Measurements from ENCODE around the gene MCRIP2.
A peak's percentile ranks its signal among the peaks of the same experiment; 100 is the strongest.

Gene MCRIP2

DNA sequence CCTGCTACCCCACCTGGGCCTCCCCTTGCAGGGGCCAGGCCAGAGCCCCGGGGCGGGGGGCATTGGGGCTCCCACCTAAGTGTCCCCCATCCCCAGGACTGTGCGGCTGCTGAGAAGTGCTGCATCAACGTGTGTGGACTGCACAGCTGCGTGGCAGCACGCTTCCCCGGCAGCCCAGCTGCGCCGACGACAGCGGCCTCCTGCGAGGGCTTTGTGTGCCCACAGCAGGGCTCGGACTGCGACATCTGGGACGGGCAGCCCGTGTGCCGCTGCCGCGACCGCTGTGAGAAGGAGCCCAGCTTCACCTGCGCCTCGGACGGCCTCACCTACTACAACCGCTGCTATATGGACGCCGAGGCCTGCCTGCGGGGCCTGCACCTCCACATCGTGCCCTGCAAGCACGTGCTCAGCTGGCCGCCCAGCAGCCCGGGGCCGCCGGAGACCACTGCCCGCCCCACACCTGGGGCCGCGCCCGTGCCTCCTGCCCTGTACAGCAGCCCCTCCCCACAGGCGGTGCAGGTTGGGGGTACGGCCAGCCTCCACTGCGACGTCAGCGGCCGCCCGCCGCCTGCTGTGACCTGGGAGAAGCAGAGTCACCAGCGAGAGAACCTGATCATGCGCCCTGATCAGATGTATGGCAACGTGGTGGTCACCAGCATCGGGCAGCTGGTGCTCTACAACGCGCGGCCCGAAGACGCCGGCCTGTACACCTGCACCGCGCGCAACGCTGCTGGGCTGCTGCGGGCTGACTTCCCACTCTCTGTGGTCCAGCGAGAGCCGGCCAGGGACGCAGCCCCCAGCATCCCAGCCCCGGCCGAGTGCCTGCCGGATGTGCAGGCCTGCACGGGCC is 8.9 kb upstream of the MCRIP2 start:
- DNase-seq (ENCODE audit: low read depth), result no peak

DNA sequence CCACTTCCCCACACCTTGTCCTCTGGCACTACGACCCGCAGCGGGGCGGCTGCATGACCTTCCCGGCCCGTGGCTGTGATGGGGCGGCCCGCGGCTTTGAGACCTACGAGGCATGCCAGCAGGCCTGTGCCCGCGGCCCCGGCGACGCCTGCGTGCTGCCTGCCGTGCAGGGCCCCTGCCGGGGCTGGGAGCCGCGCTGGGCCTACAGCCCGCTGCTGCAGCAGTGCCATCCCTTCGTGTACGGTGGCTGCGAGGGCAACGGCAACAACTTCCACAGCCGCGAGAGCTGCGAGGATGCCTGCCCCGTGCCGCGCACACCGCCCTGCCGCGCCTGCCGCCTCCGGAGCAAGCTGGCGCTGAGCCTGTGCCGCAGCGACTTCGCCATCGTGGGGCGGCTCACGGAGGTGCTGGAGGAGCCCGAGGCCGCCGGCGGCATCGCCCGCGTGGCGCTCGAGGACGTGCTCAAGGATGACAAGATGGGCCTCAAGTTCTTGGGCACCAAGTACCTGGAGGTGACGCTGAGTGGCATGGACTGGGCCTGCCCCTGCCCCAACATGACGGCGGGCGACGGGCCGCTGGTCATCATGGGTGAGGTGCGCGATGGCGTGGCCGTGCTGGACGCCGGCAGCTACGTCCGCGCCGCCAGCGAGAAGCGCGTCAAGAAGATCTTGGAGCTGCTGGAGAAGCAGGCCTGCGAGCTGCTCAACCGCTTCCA is 8.1 kb upstream of the MCRIP2 start:
- DNase-seq (ENCODE audit: low read depth), result no peak

DNA sequence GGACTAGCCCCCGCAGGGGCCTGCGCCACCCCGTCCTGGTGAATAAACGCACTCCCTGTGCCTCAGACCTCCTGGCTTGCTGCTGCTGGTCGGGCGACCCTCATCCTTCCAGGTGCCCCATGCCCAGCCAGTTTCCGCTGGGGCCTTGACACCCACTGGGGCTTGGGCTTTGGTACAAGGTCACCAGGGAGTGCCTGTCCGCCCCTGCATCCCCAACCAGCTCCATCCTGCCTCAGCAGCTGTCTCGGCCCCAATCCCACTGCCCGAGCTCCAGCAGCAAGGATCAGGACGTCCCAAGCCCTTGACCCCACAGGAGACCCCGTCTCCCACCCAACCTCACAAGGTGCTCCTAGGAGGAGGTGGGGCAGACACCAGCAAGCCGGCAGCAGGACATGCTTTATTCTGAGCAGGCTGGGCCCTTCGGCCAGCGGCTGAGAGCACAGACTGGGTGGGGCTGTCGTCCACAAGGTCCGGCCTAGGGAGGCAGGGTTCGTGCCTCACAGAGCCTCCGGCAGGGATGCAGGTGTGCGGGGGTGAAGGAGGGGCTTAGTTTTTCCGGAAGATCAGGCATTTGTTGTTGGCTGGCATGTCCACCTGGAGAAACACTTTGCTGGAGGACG is 7.5 kb upstream of the MCRIP2 start:
- DNase-seq (ENCODE audit: low read depth), result no peak

DNA sequence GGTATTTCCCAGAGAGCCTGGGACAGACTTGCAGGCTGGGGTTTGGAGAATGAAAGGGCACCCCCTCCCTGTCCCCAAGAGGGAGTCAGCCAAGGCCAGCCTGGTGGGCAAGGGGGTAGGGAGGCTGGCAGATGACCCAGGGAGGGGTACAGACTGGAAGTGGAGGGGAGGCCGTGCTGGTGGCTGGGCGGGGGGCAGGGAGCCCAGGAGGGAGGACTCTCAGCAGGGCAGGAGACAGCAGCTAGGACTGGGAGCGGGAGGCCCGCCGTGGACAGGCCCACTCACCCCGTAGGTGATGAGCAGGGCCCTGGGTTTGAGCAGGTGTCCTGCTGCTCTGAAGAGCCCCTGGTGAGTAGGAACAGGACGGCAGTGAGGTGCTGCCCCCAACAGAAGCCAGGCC is 6.6 kb upstream of the MCRIP2 start:
- DNase-seq (ENCODE audit: low read depth), result no peak

DNA sequence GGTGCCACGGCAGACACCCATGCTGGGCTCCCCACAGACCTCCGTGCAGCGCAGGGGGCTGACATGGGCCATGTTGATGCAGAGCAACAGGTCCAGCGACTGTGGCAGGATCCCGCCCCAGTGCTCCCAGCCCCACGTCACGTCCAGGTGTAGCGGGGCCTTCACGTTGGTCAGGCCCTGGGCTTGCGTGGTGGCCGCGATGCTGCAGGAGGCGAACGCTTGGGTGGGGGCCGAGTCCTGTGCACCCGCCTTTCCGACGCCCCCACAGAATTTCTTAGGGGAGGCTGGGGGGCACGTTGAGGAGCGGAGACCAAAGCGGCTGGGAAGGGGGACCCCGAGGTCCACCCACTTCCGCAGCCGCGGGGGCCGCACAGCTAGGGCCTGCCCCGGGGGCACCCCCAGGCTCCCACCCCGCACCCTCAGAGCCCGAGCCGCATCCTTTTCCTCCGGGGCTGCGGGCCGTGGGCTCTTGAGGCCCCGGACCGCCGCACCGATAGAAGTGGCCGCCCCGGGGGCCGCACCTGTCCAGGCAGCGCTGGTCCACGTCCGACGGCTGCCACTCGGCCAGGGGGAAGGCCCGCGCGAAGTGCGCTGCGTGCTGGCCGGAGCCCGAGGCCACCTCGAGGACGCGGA is 5.9 kb upstream of the MCRIP2 start:
- DNase-seq (ENCODE audit: low read depth), result no peak

DNA sequence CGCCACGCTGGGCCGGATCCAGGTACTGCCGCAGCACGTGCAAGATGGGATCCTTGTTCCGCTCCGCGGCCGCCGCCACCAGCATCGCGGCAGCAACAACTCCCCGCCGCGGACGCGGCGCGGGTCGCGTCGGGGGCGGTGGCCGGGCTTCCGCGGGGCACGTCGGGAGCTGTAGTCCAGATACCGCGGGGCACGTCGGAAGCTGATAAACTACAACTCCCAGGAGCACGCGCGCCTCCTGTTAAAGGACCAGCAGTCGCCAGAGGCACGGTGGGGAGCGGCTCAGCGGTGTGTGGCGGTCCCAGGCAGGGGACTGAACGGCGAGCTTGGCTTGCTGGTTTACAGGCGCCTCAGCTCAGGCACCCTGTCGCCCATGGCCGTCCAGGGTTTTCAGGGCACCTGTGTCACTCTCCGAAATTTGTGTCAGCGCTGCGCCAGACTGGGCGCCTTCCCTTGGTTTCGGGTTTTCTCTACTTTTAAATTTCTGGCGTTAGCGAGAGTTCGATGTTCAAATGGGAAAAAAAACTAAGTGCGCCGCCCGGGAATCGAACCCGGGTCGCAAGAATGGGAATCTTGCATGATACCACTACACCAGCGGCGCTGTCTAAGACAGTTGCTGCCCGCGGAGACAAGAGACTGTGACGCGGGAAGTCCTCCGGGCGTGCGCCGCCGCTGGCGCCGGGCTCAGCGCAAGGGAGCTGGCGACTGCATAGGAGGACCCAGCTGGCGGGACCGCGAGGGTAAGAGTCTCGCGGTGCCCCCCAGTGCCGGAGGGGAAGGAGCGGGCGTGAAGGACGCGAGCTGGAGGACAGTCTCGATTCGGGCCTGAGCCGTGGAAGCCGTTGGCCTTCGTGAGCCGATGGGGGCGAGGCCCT is 5.2 kb upstream of the MCRIP2 start, which contains the start of gene METTL26:
Gene METTL26, minus strand, starts transcription at position 100 of the 875 bp plus-strand sequence. Its CDS starts 15 bp downstream, at position 85.
- DNase-seq (ENCODE audit: low read depth), result peak; percentile 89

DNA sequence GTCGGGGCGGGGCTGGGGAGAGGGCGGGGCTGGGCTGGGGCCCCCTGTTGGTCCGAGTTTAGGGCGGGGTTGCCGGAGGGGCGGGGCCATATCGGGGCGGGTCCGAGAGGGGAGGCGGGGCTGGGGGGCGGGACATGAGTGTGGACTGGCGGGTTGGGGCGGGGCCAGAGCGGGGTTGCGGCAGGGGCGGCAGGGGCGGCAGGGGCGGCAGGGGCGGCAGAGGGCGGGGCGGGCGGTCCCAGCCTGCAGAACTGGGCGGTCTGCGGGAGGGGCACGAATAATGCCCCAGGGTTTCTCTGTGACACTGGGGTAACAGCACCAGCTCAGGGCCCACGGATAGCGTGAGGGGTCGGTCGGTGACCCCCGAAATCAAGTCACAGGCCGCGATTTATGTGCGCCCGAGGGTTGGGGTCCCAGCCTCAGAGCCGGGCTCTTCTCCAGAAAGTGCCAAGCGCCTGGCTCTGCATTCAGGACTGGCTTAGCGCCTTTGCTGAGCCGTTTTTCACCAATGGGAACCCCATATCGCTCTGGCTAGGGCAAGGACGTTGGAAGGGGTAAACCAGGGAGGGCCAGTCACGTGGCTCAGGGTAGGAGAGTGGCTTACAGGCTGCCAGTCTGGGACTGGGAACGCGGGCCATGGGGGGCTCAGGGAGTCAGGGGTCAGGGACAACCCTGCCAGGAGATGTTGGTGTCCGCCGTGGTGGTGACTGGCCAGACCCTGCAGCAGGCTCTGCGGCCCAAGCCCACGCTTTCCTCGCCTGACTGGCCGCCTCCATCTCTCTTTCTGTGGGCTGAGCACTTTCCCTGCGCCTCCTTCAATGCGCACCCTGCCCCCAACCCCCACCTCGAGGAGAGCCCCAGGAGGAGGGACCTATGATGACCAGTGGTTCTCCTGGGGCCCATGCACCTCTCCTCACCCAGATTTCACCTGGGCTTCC is 4.3 kb upstream of the MCRIP2 start:
- DNase-seq (ENCODE audit: low read depth), result peak; percentile 82

DNA sequence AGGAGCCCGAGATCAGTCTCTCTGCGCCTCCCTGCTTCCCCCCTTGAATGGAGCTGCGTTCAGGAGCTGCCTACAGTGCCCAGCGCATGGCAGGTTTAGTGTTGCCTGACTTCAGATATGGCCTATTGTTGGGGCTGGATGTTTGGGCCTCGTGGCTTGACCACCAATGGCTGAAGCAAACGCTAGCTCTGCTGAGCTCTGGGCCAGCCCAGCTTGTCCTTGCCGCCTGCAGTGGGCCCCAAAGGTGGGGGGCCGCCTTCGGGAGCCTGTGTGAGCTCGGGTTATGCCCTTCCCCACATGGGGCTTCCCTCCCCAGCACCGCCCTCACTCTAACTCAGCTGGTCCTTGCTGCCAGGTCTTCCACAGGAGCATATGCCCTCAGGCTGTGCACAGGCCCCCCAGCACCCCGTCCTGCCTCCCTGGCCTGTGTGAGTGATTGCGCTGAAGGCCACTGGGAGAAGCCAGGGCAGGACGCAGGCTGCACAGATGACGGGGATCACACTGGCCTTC is 3.5 kb upstream of the MCRIP2 start:
- DNase-seq (ENCODE audit: low read depth), result no peak

DNA sequence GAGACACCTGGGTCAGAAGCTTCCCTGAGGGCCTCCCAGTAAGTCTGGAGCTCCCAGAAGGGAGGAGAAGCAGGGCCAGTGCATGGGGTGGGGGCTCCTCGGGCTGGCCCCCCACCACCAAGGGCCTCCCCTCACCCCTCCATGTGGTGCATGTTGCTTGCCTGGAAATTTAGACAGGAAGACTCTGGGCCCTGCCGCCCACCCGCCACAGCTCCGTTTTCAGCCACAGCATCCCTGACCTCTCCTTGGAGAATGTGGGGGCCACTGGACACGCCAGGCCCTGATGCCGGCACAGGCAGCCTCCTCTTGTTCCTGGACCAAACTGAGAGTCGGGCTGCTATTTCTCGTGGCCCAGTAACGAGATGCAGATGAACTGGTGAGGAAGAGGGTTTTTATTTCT is 2.8 kb upstream of the MCRIP2 start:
- no peak for DNase-seq (ENCODE audit: low read depth)

DNA sequence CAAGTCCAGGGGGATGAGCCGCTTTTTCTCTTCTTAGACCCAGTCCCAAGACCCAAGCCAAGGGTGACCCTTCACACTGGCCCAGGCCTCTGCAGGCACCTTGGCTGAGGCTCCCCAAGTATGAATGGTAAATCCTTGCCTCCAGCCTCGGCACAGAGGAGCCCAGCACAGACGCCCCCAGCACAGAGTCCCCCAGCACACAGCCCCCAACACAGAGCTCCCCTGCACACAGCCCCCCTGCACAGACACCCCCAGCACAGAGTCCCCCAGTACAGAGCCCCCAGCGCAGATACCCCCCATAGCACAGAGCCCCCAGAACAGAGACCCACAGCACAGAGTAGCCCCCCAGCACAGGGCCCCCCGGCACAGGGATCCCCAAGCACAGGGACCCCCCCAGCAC is 1.0 kb upstream of the MCRIP2 start:
- no peak for DNase-seq (ENCODE audit: low read depth)

DNA sequence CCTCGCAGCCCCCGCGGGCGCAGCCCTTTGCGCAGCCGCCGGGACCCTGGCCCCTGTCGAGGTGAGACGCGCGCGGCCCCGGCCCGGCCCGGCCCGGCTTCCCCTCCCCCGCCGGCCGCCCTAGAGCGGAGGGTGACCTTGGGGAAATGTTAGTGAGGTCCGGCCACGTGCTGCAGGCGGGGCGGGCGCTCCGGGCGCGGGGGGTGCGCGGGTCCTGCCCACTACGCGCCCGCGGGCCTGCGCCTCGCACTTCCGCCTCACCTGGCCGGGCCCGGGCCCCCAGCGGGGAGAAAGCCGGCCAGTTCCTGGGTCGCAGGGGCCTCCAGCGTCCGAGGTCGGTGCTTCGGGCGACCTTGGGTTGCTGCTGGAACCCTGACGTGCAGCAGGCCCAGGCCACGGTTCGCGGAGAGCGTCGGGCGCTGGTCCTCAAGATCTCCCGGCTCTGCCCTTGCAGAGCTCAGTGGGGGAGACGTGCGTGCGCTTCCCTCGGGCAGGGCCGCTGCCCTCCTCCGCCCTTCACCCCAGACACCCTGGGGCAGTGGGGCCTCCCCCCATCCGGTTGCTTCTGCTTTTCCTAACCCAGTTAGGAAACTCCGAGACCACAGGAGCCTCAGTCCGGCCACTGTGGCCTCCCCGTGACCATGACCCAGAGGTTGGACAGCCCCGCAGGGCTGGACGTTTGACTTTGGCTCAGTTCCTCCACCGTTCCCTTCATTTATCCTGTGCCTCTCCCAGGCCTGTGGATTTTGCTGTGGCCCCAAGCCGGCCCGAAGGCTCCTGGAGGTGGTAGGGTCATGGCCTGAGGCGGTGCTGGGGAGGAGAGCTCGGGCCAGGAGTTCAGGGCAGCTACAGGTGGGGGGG is 791 bp downstream of the MCRIP2 start:
- no peak for DNase-seq (ENCODE audit: low read depth)

DNA sequence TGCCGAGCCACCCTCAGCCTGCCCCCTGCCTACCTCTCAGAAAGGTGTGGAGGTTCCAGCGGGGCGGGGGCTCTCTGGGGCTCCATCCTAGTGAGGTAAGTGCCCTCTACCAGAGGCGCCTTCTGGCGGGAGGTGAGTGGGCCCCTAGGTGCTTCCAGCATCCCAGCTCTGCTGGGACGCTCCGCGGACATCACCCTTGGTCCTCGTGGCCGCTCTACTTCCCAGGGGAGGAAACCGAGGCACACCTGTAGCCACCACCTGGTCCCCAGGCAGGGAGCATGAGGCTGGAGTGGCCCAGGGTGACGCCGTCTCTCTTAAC is 1.4 kb downstream of the MCRIP2 start:
- DNase-seq (ENCODE audit: low read depth), result no peak

DNA sequence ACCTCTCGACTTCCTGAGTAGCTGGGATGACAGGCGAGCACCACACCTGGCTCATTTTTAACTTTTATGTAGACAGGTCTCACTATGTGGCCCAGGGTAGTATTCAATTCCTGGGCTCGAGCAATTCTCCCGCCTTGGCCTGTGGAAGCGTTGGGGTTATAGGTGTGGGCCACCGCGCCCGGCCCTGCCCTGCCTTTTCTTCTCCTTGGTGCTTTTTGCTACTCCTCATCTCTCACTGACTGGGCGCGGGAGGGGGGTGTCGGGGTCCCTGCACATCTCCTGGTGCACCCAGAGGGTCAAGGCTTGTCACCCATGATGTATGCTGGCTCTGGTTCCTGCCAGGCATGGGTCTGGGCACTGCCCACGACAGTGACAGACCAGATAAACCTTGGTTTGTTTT is 2.9 kb downstream of the MCRIP2 start:
- DNase-seq (ENCODE audit: low read depth), result no peak

DNA sequence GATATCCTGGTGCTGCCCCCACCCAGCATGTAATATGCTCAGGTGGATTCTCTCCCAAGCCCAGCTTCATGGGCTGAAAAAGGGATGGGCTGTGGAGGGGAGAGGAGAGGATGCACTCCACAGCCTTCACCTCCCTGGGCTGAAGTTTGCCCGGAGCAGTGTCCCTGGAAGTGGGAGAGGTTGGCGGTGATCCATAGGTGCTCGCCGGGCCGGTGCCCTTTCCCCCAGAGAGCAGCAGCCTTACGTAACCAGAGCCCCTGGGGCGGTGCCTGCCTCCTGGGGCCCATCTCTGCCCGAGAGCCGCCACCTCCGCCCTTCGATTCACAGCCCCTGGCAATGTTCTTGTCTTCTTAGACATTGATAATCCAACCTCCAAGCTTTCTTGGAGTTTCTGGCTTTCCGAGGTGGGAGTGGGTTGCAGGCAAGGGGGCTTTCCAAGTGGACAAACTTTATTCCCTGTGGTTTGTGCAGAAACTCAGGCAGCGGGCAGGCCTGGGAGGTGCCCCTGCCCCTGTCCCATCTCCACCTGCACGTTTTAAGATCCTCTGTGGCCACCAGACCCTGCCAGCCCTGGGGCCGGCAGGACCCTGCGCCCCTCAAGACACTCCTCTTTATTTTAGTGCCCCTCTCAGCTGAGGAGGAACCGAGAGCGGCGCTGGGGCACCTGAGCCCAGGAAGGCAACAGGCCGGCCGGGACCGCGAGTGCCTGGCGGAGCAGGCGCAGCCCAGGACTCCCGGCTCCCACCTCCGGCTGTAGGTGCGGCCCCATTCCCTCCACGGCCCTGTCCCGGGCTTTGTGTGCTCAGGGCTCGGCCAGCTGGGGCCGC is 4.4 kb downstream of the MCRIP2 start:
- DNase-seq (ENCODE audit: low read depth), result no peak

DNA sequence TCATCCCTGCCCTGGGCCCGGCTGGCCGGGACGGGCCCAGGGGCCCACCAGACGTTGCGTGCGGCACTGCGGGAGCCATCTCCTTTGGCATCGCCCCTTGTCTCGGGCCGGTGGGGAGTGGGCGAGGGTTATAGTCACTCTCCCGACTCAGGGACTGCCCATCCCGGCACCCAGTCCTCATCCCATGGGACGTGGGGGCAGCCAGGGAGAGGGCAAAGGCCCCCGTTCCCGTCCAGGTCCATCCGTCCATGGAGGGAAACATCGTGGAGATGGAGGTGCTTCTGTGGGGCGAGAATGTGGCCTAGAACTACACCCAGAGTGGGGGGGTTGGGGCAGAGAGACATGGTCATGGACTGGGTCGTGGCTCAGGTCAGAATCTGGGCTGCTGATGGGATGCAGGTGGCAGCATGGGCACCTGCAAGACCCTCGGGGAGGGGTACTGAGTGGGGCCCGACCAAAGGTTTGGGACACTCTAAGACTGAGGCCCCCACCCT is 5.1 kb downstream of the MCRIP2 start:
- no peak for DNase-seq (ENCODE audit: low read depth)

DNA sequence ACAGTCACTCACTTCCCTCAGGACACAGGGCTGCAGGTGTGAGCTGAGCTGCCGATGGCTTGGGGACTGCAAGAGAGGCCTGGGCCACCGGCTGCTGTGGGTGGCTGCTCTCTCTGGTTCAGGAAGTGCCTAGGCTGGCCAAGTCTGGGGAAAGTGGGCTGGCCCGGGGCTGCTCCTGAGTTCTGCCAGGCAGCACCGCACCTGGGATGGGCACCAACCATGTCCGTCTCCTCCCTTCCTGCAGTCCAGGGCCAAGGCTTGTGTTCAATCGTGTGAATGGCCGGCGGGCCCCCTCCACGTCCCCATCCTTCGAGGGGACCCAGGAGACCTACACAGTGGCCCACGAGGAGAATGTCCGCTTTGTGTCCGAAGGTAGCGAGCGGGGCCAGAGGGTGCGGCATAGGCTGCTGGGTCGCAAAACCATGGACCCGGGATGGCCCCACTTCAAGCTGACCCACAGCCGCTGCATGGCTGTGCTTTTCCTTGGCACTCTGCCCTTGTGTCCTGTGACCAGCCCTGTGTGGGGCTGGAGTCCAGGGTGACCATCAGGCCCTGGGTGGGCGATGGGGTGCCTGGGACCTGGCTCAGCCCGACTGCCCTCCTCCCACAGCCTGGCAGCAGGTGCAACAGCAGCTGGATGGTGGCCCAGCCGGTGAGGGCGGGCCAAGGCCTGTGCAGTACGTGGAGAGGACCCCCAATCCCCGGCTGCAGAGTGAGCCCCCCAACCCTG is 5.7 kb downstream of the MCRIP2 start:
- DNase-seq (ENCODE audit: low read depth), result no peak

DNA sequence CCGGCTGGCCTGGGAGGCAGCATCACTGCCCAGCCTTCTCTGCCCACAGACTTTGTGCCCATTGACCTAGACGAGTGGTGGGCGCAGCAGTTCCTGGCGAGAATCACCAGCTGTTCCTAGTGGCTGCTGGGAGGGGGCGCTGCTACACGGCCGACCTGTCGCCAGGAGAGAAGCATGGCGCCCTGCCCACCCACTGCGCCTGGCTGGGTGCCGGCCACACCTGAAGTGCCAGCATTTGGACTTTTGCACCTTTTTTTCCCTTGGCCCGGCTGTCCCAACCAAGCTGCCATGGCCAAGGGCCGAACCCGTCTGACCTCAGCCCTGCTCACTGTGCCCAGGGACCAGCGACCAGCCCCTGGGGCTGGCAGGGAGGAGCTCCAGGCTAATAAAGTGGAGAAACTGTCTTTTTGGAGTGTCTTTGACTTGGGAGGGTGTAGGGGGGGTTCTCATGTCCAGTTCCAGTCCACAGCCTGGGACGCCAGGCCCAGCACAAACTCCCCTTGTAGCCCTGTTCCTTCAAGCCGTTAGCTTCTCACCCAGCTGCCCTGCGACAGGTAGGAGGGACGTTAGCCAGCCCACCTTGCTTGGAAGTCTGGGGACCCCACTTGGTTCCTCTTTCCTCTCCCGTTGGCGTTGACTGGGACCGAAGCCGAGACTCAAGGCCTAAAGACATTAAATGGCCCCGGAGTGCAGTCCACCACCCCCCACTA is 6.6 kb downstream of the MCRIP2 start:
- no peak for DNase-seq (ENCODE audit: low read depth)

Measured in activated T-cell treated with anti-CD3 and anti-CD28 coated beads for 24 hours (primary cell).